ENCODE measurements around the gene GADD45B. TPM values are rescaled to one million over a fixed set of nuclear protein-coding genes. Genes with fewer than 3 reads are reported as not detected.
A peak's percentile ranks its signal among the peaks of the same experiment; 100 is the strongest.
"Not testable (repeated sequence)": the region's sequence is repeated elsewhere in the genome, so short reads cannot be mapped to it uniquely, and the experiment has no call there.

Gene GADD45B
- total RNA-seq, 1 donor from 2014 or later = 91.2 TPM

DNA sequence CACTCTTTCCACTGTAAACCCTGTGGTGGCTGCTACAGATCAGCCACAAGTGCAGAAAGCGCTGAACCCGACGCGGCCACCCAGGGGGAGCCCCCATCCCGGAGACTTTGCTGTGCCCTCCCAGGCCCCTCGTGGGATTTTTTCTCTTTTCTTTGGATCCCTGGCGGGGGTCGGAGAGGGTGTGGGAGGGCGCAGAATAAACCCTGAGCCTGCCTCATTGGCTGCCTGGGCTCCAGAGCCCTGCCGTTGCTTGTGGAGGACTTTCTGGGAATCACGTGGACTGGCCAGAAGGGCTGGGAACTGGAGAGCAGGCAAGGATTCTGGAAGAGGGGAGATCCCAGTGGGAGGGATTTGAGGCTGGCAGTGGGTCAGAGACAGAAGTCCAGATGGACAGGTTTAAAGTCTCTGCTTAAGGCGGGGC is 24.9 kb downstream of the GADD45B start:
- TF ChIP-seq, protein P1, sequence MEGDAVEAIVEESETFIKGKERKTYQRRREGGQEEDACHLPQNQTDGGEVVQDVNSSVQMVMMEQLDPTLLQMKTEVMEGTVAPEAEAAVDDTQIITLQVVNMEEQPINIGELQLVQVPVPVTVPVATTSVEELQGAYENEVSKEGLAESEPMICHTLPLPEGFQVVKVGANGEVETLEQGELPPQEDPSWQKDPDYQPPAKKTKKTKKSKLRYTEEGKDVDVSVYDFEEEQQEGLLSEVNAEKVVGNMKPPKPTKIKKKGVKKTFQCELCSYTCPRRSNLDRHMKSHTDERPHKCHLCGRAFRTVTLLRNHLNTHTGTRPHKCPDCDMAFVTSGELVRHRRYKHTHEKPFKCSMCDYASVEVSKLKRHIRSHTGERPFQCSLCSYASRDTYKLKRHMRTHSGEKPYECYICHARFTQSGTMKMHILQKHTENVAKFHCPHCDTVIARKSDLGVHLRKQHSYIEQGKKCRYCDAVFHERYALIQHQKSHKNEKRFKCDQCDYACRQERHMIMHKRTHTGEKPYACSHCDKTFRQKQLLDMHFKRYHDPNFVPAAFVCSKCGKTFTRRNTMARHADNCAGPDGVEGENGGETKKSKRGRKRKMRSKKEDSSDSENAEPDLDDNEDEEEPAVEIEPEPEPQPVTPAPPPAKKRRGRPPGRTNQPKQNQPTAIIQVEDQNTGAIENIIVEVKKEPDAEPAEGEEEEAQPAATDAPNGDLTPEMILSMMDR (IDR thresholded peaks at IDR 0.05) = no peak
- peaks cover 7% of the 10 kb centered on the region for H3K4me1 ChIP-seq
- peak; percentile 47 for ATAC-seq
- H3K9me3 ChIP-seq = no peaks in the 10 kb centered on the region
- no peak overlapping the region for H3K4me3 ChIP-seq
- H3K27ac ChIP-seq = no peak overlapping the region
- H3K27me3 ChIP-seq = no peaks in the 10 kb centered on the region
- no peak for DNase-seq
- intact Hi-C loops (cut with DNase I) = no loop called here
- no peaks in the 10 kb centered on the region for H3K36me3 ChIP-seq

DNA sequence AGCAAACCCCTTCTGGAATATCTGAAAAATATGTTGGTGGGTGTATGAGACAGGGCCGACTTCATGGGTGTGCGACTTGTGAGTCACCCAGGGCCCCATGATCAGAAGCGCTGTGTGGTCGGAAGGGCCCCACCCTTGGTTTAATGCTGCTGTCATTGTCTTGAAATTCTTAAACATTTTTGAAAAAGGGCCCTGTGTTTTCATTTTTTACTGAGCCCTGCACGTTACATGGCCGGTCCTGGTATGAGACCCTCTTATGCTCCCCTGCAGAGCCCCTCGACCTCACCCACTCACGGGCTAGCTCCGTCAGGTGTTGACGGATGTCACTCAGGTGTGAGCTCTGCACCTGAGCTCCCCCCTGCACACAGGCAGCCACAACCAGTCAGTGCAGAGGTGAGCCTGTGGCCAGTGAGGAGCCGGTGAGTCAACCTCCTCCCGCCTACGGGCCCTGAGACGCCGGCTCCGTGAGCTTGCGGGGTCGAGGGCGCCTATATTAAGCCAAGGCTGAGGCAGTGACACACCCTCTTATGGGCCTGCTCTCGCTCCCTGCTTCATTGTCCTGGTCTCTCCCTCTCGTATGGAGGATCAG is 27.7 kb downstream of the GADD45B start:
- TF ChIP-seq, protein P1 (IDR thresholded peaks at IDR 0.05) = no peak
- intact Hi-C loops (cut with DNase I) = no loop called here
- H3K4me3 ChIP-seq = no peak overlapping the region
- H3K36me3 ChIP-seq = no peaks in the 10 kb centered on the region
- no peak for DNase-seq
- H3K9me3 ChIP-seq = no peaks in the 10 kb centered on the region
- H3K4me1 ChIP-seq = peaks cover 7% of the 10 kb centered on the region
- peak; percentile 75 for ATAC-seq
- no peaks in the 10 kb centered on the region for H3K27me3 ChIP-seq
- H3K27ac ChIP-seq = no peak overlapping the region

DNA sequence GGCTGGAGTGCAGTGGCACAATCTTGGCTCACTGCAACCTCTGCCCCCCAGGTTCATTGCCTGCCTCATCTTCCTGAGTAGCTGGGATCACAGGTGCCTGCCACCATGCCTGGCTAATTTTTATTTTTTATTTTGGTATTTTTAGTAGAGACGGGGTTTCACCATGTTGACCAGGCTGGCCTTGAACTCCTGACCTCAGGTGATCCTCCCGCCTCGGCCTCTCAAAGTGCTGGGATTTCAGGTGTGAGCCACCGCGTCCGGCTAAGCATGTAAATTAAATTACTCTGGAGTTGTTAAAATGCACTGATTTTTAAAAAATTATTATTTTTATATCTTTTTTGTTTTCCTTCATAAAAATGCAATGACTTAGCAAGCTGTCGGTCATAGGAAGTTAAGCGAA is 30.7 kb downstream of the GADD45B start:
- DNase-seq; intact Hi-C loops (cut with DNase I); H3K36me3 ChIP-seq: not testable (repeated sequence)

DNA sequence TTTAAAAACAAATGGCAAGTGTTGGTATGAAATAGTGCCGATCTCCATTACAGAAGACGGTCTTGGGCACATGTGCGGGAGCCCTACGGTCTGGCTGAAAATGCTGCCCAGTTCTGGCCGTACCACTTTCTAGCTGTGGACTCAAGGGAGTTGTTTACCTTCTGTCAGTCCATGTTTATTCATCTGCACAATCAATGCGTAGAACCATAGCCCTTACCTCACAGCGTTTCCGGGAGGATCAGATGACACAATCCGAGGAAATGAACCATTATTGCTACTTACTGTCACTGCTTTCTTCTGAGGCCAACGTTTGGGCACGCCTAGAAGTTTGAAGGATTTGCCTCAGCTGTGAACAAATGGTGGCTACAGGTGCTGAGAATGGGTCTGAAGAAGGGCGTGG is 31.2 kb downstream of the GADD45B start:
- H3K9me3 ChIP-seq = no peaks in the 10 kb centered on the region
- ATAC-seq (peak; percentile 81), DNase-seq (no peak)
- intact Hi-C loops (cut with DNase I) = no loop called here
- H3K4me1 ChIP-seq = peaks cover 7% of the 10 kb centered on the region
- H3K27me3 ChIP-seq = no peaks in the 10 kb centered on the region
- H3K36me3 ChIP-seq = no peaks in the 10 kb centered on the region
- H3K27ac ChIP-seq = no peak overlapping the region
- H3K4me3 ChIP-seq = no peak overlapping the region
- TF ChIP-seq, protein P1 (IDR thresholded peaks at IDR 0.05) = no peak

More for the DNA sequence above, 30.7 kb downstream of the GADD45B start:
- not testable (repeated sequence) for H3K27ac ChIP-seq, H3K4me1 ChIP-seq, H3K9me3 ChIP-seq, H3K27me3 ChIP-seq, ATAC-seq, H3K4me3 ChIP-seq

DNA sequence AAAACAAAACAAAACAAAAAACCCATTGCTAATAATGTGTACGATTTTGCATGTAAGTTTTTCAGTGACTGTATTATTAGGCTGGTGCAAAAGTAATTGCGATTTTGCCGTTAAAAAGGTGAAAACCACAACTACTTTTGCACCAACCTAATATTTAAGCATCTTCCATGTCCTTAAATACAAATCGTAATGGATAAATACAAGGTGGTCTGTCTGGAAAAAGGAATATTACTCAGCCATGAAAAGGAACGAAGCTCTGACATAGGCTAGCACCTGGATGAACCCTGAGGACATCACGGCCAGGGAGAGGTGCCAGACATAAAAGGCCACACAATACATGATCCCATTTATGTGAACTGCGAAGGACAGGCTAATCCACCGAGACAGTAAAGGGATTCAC is 33.2 kb downstream of the GADD45B start:
- no peak for ATAC-seq
- intact Hi-C loops (cut with DNase I) = no loop called here
- Histone ChIP-seq H3K27me3 (no peaks in the 10 kb centered on the region), H3K27ac (no peak overlapping the region), H3K4me1 (peaks cover 7% of the 10 kb centered on the region), H3K4me3 (no peak overlapping the region), H3K36me3 (no peaks in the 10 kb centered on the region), H3K9me3 (no peaks in the 10 kb centered on the region)
- no peak for DNase-seq
- TF ChIP-seq, protein P1 (IDR thresholded peaks at IDR 0.05) = no peak

DNA sequence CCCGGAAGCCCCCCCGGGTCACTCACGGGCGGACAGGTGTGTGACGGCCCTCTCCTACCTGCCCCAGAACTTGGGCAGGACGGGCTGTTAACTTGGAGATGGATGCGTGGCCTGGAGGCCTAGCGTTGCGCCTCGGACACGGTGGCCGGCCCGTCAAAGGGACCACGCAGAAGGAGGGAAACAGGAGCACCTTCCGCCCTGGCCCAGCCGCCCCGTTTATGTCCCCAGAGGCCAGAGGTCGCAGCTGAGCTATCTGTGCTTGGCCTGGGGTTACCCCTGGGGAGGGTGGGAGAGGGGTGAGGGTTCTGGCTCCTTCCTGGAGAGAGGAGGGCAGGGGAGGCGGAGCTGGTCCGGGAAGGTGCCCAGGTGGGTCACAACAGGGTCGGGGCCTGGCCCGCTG is 35.6 kb downstream of the GADD45B start:
- intact Hi-C loops (cut with DNase I) = no loop called here
- Histone ChIP-seq H3K27me3 (no peaks in the 10 kb centered on the region), H3K36me3 (no peaks in the 10 kb centered on the region), H3K4me3 (no peak overlapping the region), H3K27ac (no peak overlapping the region), H3K4me1 (peaks cover 7% of the 10 kb centered on the region), H3K9me3 (no peaks in the 10 kb centered on the region)
- TF ChIP-seq, protein P1 (IDR thresholded peaks at IDR 0.05) = no peak
- ATAC-seq (no peak), DNase-seq (no peak)
